Upper lobe of left lung (tissue), 4 donors: ENCODE data around the gene NFATC2.

Source experiments
- CTCF ChIP-seq, 6 experiments: fragments of 450-650 bp in 4 of 6; fragments of 200-600 bp in 2 of 6; sonication (generic) in 2 of 6; IDR thresholded peaks; one replicate each; pipeline ENCODE4 v1.5.1; 2016 to 2019; ENCODE audit warnings: antibody characterized with exemption in 6 of 6
- POLR2AphosphoS5 ChIP-seq, 2 donors: sonication (generic); formaldehyde crosslinking; IDR thresholded peaks; one replicate each; pipeline ENCODE4 v1.5.1; 2017; ENCODE audit warnings: antibody characterized with exemption in 2 of 2

DNA sequence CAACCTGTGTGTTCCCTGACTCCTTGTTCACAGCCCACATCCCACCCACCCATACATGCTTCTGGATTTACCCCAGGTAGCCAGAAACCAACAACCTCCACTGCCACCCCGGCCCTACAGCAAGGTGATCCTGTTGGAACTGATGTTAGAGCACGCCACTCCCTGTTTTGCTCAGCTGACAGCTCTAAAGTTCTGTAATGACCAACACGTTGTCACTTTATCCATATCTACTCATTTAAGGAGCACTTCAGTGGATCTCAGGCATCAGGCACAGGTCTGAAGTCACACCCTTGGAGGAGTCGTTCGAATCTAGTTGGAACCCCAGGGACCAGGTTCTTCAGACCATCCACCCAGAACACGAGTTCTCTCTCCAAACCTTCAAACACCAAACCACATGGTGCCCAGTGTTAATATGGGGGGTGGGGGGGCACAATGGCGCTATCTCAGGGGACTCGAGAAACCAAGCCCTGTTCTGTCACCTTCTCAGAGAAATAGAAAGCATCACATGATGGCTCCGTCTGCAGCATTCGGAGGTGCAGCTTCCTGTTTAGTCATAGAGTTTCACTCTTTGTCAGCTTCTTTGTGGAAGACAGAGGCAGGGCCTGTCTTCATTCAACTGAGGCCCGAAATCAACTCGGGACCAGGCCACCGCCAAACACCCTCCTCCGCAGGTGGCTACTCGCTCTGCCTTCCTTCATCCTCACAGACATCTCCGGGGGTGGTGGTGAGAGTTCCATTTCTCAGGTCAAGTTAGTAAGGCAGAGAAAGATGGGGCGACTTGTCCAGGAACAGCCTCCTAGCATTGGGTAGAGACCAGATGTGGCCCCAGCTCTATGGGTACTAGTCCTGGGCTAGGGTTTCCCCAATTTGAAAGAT is 142.2 kb downstream of the NFATC2 start:
- no peak for TF ChIP-seq CTCF (IDR thresholded peaks at IDR 0.05)
- TF ChIP-seq POLR2AphosphoS5 (IDR thresholded peaks at IDR 0.05), result no peak
